VCaP (cell line): ENCODE measurements around the gene LAMC2.

ENCODE experiments used
- H3K27ac ChIP-seq: fragments of 450-650 bp; 2 replicates; pipeline ENCODE4 v1.5.1; 2017
- TF ChIP-seq, protein P1 (sequence below): fragments of 450-650 bp; conservative IDR thresholded peaks from 2 replicates; pipeline ENCODE4 v1.5.1; 2017; ENCODE audit warnings: mild to moderate bottlenecking, moderate library complexity

The LAMC2 gene

GRCh38 chr1:183210681-183211080, 24.6 kb downstream of the LAMC2 start:
- TF ChIP-seq, protein P1, sequence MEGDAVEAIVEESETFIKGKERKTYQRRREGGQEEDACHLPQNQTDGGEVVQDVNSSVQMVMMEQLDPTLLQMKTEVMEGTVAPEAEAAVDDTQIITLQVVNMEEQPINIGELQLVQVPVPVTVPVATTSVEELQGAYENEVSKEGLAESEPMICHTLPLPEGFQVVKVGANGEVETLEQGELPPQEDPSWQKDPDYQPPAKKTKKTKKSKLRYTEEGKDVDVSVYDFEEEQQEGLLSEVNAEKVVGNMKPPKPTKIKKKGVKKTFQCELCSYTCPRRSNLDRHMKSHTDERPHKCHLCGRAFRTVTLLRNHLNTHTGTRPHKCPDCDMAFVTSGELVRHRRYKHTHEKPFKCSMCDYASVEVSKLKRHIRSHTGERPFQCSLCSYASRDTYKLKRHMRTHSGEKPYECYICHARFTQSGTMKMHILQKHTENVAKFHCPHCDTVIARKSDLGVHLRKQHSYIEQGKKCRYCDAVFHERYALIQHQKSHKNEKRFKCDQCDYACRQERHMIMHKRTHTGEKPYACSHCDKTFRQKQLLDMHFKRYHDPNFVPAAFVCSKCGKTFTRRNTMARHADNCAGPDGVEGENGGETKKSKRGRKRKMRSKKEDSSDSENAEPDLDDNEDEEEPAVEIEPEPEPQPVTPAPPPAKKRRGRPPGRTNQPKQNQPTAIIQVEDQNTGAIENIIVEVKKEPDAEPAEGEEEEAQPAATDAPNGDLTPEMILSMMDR, result no peak
- no peak overlapping the region for H3K27ac ChIP-seq

DNA sequence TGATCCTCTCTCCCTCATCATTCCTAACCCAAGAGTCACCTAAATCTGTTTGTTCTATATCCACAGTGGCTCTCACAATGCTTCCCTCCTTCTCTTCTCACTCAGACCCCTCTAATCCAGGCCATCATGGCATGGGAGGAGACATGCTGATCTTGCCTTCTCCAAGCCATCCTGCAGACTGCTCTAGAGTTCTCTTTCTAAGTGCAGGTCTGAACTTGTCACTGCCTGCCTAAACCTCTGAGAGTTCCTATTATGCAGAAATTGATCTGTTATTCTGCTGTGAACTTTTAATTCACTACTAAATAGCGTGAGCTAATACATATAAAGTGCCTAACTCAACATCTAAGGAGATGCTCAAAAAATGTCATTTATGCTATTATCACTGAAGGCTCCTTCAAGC, 26.8 kb downstream of the LAMC2 start:
- no peak overlapping the region for H3K27ac ChIP-seq
- TF ChIP-seq, protein P1, result no peak

GRCh38 chr1:183214021-183214970, 28.2 kb downstream of the LAMC2 start:
- H3K27ac ChIP-seq, result no peak overlapping the region
- TF ChIP-seq, protein P1, result no peak

DNA sequence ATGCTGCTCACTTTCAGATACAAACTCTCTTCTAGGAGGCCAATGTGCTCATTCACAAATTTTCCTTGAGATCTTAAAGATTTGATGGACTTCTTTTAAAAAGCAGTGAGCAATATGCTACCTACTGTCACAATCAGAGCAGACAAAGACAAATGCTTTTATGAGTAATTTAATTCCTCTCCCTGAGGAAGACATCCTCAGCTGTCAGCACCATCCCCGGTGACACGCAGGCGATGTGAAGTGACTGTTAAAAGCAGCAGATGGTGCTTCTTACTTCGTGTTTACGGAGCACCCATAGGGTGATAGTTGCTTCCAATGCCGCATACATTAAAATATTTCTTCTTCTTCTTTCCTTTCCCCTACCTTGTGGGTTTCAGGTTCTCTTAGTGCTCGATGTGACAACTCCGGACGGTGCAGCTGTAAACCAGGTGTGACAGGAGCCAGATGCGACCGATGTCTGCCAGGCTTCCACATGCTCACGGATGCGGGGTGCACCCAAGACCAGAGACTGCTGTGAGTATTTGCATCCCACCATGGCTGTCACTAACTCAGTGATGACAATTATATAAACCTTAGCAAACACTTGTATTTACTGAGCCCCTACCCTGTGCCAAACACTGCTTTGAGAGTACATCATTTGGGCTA, 29.1 kb downstream of the LAMC2 start:
- TF ChIP-seq, protein P1, result no peak
- no peak overlapping the region for H3K27ac ChIP-seq

GRCh38 chr1:183215936-183216335, 29.9 kb downstream of the LAMC2 start:
- TF ChIP-seq, protein P1, result no peak
- no peak overlapping the region for H3K27ac ChIP-seq

DNA sequence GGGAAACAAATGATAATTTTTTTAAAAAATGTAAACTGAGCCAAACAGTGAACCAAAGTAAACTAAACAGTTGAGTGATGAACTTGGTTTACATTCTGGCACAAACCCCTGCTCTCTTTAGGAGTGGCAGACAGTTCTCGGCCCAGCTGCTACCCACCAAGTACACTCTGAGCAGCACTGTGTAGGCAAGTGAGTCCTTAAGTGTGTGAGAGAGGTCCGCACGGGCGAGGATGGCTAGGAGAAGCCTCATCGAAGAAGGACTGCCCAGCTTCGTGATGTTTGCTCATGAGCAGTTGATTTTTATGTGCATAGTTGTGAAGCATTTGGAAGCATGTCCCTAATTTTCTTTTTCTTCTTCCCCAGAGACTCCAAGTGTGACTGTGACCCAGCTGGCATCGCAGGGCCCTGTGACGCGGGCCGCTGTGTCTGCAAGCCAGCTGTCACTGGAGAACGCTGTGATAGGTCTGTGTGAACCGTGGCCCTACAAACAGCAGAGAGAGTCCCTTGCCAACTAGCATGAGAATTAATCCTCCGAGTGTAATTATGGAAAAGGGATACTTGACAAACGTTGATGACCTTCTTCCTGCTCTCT, 32.1 kb downstream of the LAMC2 start:
- TF ChIP-seq, protein P1, result no peak
- peak overlapping the region; percentile 64 for H3K27ac ChIP-seq

DNA sequence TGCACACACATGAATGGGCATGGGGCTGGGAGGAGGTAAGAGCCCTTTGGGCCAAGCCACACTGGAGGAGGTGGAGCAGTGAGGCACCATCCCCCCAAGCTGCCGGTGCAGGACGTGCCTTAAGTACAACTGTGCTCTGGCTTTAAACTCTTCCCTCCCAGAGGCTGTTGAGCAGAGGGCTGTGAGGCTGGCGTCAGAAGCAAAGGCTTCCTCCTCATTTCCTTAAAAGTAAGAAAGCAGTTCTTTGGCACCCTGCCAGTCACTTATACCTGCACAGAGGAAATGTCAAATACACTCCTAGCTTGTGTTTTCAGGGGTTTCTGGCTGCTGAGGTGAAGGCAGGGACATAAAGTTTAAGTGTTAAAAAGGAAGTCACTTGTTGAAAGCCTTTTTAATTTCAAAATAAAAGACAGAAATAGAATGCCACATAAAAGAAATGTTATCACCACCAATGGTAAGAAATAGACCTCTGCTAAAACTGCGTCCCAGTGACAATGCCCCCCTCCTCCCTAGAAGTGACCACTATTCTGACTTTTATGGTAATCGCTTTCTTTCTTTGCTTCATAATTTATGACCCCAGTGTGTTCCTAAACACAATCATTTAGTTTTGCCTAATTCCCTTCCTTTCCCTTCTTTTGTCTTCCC, 33.0 kb downstream of the LAMC2 start:
- TF ChIP-seq, protein P1, result no peak
- H3K27ac ChIP-seq, result peak overlapping the region; percentile 64
